Kidney epithelial cell (primary cell): ENCODE results near the gene XPO6. TPM values are rescaled to one million over a fixed set of nuclear protein-coding genes. Genes with fewer than 3 reads are reported as not detected.

Source experiments
- DNase-seq: peaks from one replicate; pipeline ENCODE4 v3.0.0-alpha.2; 2010; ENCODE audit warnings: low read depth
- H3K27me3 ChIP-seq: 2 replicates; pipeline ENCODE4 v1.6.0; 2011; ENCODE audit warnings: low read length; ENCODE audit not compliant: control insufficient read depth, insufficient read depth
- H3K36me3 ChIP-seq: 2 replicates; pipeline ENCODE4 v1.5.1; 2011; ENCODE audit warnings: low read length; ENCODE audit not compliant: control insufficient read depth, insufficient read depth
- H3K4me3 ChIP-seq: 2 replicates; pipeline ENCODE4 v1.5.1; 2011; ENCODE audit warnings: low read depth, mild to moderate bottlenecking, control low read depth, low read length
- total RNA-seq: library from RNA; depleted of rRNA; stranded (reverse); fragments of >200 nt; gene quantifications from 2 replicates; pipeline ENCODE4 v1.2.3, GENCODE V29; 2015
- TF ChIP-seq, protein P1 (sequence below): IDR thresholded peaks from 2 replicates; pipeline ENCODE4 v1.5.1; 2011; ENCODE audit warnings: mild to moderate bottlenecking, moderate library complexity, low read length, control low read depth, inconsistent platforms; ENCODE audit not compliant: insufficient read depth, poor library complexity, severe bottlenecking

XPO6 gene
- total RNA-seq, 1 donor from 2014 or later, result 61.9 TPM

DNA sequence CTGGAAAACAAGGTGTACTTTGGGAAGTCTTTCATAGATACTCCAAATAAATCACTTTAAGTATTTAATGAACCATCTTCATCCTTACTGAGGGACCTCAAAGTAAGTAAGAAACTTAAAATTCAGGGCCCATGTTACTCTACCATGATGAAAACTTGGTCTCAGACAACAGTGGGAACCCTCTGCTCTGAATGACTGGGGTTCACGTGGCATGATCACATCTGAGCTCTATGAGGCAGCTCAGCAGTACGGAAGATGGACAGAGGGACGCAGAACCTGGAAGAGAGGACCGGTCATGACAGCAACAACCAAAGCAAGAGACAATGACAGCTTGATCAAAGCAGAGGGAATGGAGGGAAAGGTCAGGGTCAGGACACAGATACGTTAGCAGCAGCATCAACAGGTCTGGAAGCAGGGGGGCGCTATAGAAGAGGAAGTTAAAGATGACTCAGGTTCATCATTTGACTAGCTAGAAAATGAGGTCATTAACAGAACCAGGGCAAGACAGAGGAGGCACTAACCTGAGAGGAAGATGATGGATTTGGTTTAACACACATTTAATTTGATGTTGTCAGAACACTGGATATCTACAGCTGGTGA is 9.5 kb downstream of the XPO6 start:
- TF ChIP-seq, protein P1, sequence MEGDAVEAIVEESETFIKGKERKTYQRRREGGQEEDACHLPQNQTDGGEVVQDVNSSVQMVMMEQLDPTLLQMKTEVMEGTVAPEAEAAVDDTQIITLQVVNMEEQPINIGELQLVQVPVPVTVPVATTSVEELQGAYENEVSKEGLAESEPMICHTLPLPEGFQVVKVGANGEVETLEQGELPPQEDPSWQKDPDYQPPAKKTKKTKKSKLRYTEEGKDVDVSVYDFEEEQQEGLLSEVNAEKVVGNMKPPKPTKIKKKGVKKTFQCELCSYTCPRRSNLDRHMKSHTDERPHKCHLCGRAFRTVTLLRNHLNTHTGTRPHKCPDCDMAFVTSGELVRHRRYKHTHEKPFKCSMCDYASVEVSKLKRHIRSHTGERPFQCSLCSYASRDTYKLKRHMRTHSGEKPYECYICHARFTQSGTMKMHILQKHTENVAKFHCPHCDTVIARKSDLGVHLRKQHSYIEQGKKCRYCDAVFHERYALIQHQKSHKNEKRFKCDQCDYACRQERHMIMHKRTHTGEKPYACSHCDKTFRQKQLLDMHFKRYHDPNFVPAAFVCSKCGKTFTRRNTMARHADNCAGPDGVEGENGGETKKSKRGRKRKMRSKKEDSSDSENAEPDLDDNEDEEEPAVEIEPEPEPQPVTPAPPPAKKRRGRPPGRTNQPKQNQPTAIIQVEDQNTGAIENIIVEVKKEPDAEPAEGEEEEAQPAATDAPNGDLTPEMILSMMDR, result no peak
- Histone ChIP-seq H3K36me3 (peaks cover 2% of the 10 kb centered on the region), H3K4me3 (no peak overlapping the region), H3K27me3 (no peaks in the 10 kb centered on the region)
- no peak for DNase-seq

DNA sequence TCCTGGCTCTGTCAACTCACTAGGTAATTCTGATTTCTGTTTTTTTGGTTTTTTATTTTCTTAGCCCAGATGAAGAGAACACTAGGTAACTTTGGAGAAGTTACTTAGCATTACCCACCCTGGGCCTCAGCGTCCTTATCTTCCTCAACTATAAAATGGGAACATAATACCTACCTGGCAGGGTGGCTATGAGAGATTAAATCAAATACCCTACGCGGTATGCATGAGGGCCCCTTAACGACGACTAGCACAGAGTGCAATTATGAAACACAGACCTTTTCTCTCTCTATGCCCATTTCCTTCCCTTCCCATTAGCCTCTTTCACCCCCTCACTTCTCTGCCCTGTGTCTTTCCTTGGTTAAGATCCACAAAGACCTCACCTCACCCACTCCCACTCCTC is 11.1 kb downstream of the XPO6 start:
- Histone ChIP-seq H3K36me3 (peaks cover 2% of the 10 kb centered on the region), H3K4me3 (no peak overlapping the region), H3K27me3 (no peaks in the 10 kb centered on the region)
- TF ChIP-seq, protein P1, result no peak
- DNase-seq, result no peak

DNA sequence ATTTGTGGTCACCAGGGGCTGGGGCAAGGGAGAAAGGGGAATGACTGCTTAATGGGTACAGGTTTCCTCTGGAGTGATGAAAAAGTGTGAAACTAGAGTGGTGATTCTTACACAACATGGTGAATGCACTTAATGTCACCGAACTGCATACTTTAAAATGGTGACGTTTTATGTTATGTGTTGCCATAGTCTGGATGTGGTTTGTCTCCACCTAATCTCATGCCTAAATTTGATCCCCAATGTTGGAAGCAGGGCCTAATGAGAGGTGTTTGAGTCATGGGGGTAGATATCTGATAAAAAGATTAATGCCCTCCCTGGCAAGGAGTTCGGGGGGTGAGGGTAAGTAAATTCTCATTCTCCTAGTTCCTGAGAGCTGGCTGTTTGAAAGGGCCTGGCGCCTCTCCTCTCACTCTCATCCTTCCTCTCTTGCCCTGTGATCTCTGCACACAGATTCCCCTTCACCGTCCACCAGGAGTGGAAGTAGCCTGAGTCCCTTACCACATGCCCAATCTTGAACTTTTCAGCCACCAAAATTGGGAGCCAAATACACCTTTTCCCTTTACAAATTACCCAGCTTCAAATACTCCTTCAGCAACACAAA is 15.3 kb downstream of the XPO6 start:
- Histone ChIP-seq H3K27me3 (no peaks in the 10 kb centered on the region), H3K4me3 (no peak overlapping the region), H3K36me3 (peaks cover 1% of the 10 kb centered on the region)
- no peak for DNase-seq
- TF ChIP-seq, protein P1, result no peak

DNA sequence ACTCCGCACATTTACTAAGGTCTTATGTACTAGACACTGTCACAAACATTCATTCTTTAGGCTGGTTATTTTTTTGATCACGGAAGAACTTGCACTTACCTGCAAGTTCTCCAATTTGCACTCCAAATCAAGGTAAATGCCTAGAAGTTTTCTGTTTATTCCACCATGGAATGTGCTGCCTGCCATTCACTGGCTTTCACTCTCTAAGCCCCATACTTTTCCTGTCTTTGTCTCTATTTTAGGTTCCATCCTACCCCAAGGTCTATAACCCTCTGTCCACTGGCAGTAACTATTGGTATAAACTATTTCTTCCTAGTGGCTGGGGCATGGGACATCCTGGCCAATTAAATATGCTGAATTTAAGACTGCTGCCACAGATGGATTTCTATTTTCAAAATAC is 15.9 kb downstream of the XPO6 start:
- peaks cover 1% of the 10 kb centered on the region for H3K36me3 ChIP-seq
- TF ChIP-seq, protein P1, result no peak
- H3K4me3 ChIP-seq, result no peak overlapping the region
- H3K27me3 ChIP-seq, result no peaks in the 10 kb centered on the region
- no peak for DNase-seq

DNA sequence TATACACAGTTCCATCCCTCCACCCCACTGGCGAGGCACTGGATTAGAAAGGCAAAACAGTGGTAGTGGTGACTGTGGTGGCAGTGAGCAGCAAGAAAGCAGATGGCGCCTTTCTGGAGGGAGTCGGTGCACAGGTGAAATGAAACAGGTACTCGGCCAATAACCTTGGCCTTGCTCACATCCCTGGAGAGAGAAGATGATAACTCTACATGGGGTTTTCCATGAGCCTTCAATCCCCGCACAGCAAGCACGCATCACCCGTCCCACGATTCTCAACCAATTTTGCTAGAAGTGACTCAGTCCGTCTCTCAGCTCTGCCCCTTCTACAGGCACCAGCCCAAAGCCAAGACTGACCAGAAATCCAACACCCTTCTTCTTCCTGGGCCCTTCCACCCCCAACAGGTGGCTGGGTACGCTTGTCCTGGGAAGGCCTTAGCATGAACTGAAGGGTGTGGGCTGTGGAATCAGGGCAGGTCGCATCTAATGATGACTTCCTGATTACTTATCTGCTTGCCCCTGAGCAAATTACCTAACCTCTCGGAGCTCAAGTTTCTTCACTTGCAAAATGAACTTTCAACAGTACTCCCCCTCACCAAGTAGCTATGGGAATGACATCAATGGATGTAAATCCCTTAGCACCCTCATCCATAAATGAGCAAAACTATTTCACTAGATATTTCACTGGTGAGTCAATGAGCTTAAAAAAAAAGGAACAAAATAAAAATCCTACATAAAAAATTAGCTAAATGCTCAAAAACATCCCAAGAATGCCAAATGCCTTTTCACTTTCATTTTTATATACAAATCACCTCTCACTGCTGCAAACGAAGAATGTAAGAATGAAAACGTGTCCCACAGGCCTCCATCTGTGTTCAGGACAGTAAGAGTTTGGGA is 18.0 kb downstream of the XPO6 start:
- peaks cover 1% of the 10 kb centered on the region for H3K36me3 ChIP-seq
- no peaks in the 10 kb centered on the region for H3K27me3 ChIP-seq
- TF ChIP-seq, protein P1, result no peak
- no peak overlapping the region for H3K4me3 ChIP-seq
- peak; percentile 68 for DNase-seq
